ENCODE data around the gene LSM8. TPM values are rescaled to one million over a fixed set of nuclear protein-coding genes. Genes with fewer than 3 reads are reported as not detected.

LSM8 gene
- total and polyA plus RNA-seq, 10 of the 15 experiments (the other 5 are each of a cell fraction or from before 2014, with no cell fraction given): 46.9 to 173 (median 111) TPM

DNA sequence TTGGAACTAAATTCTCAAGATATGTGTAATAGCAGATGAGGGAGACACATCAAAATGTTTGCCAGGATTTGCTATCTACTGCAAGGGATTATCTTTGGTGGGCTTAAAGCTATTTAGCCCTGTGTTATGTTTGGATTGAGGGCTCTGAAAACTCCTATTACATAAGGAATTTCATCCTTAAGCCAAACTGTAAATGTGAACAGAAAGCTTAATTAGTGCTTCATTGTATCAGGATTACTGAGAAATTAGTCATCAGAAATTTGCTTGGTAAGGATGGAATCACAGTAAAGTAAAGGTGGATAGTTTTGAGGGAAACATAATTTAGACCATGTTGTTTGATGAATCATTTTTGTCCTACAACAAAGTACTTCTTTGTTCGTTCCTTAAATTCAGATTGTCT, 48.9 kb downstream of the LSM8 start (continued):
- TF ChIP-seq BMI1 (IDR thresholded peaks at IDR 0.05; ENCODE audit: borderline replicate concordance) (no peak), POLR2AphosphoS2 (IDR thresholded peaks at IDR 0.05; ENCODE audit: low read depth, low read length) (no peak), JUNB (IDR thresholded peaks at IDR 0.05) (no peak), CREM (IDR thresholded peaks at IDR 0.05; ENCODE audit: low read depth) (no peak), YY1 (IDR thresholded peaks at IDR 0.05; ENCODE audit: low read depth, low read length) (no peak)
- TF ChIP-seq, protein P1, sequence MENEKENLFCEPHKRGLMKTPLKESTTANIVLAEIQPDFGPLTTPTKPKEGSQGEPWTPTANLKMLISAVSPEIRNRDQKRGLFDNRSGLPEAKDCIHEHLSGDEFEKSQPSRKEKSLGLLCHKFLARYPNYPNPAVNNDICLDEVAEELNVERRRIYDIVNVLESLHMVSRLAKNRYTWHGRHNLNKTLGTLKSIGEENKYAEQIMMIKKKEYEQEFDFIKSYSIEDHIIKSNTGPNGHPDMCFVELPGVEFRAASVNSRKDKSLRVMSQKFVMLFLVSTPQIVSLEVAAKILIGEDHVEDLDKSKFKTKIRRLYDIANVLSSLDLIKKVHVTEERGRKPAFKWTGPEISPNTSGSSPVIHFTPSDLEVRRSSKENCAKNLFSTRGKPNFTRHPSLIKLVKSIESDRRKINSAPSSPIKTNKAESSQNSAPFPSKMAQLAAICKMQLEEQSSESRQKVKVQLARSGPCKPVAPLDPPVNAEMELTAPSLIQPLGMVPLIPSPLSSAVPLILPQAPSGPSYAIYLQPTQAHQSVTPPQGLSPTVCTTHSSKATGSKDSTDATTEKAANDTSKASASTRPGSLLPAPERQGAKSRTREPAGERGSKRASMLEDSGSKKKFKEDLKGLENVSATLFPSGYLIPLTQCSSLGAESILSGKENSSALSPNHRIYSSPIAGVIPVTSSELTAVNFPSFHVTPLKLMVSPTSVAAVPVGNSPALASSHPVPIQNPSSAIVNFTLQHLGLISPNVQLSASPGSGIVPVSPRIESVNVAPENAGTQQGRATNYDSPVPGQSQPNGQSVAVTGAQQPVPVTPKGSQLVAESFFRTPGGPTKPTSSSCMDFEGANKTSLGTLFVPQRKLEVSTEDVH (IDR thresholded peaks at IDR 0.05; ENCODE audit: low read depth, partially characterized antibody): no peak

DNA sequence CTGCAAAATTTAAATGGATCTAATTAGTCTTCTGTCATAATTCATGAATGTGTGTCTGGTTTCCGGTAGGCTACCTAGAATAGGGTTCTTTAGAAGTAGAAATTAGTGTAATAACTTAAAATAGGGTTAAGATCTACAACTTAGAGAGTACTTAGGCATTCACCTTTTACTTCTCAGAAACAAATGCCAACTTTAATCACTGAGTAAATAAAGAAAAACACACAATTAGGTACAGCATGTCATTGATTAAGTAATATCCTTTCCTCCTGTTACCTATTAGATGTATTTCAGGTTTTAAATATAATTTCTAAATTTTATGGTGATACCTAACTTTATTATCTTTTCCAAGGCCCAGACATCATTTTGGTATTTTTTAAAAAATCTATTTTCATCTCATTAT, 49.8 kb downstream of the LSM8 start:
- Histone ChIP-seq H3K79me2 (ENCODE audit: control insufficient read depth, insufficient read depth, low read length) (no peaks in the 10 kb centered on the region), H3K27me3 (replicated peaks in 1 of 2; ENCODE audit: control insufficient read depth in 2 of 2, insufficient read depth in 2 of 2, low read length in 1 of 2) (no peaks in the 10 kb centered on the region), H3K9me3 (replicated peaks; ENCODE audit: control insufficient read depth, insufficient read depth, low read length) (no peaks in the 10 kb centered on the region), H3K27ac (ENCODE audit: control insufficient read depth, insufficient read depth) (no peak overlapping the region), H3K9ac (ENCODE audit: control insufficient read depth, insufficient read depth, low read length) (no peak overlapping the region), H3K4me3 (no peak overlapping the region), H3K36me3 (ENCODE audit: control insufficient read depth in 2 of 2, insufficient read depth in 2 of 2, low read length in 1 of 2) (no peaks in the 10 kb centered on the region), H3K4me2 (ENCODE audit: control insufficient read depth, insufficient read depth) (no peak overlapping the region), H2AFZ (ENCODE audit: control insufficient read depth, low read depth, low read length) (no peak overlapping the region), H4K20me1 (ENCODE audit: control insufficient read depth, insufficient read depth) (no peaks in the 10 kb centered on the region), H3K4me1 (ENCODE audit: control insufficient read depth, insufficient read depth, low read length) (no peaks in the 10 kb centered on the region)
- intact Hi-C loops (cut with micrococcal nuclease; ENCODE audit: unreplicated experiment): no loop called here
- ChIA-PET SMC1A (ENCODE audit: uncharacterized antibody, unreplicated experiment) (no interaction called here), CTCF (interaction anchor here (0.9 kb wide), 1 partner anchor 19 kb away, joined by 3 read pairs; no protein-coding TSS in a partner anchor), RAD21 (ENCODE audit: unreplicated experiment) (no interaction called here), POLR2A (no interaction called here)
- ATAC-seq (no peak), FAIRE-seq (no peak), DNase-seq (ENCODE audit: low read depth, low spot score) (no peak)
- in situ Hi-C loops (cut with MboI): no loop called here
- WGBS (ENCODE audit: insufficient coverage, insufficient replicate concordance, low lambda C conversion rate, missing lambda C conversion rate): 0% methylated on average over 1 of the region's 1 CpG
- no TSS peak for BruUV-seq (replicated peaks)
- TF ChIP-seq PKNOX1 (IDR thresholded peaks at IDR 0.05): no peak
